ENCODE measurements around the gene PRR15. TPM values are rescaled to one million over a fixed set of nuclear protein-coding genes. Genes with fewer than 3 reads are reported as not detected.

Gene PRR15
- total RNA-seq, 2 donors from 2014 or later = not detected

GRCh38 chr7:29557954-29558353, 5.7 kb upstream of the PRR15 start:
- no peaks in the 10 kb centered on the region for H3K9me3 Mint-ChIP-seq
- no peak overlapping the region for H3K4me3 Mint-ChIP-seq
- H3K36me3 Mint-ChIP-seq (ENCODE audit: insufficient read depth in 2 of 2) = no peaks in the 10 kb centered on the region
- H3K27me3 Mint-ChIP-seq (ENCODE audit: low read depth) = peaks cover 47% of the 10 kb centered on the region
- DNase-seq (no peak), ATAC-seq (replicated peaks in 1 of 2) (no peak)
- no peaks in the 10 kb centered on the region for H3K4me1 Mint-ChIP-seq (ENCODE audit: low read depth)
- no peak overlapping the region for H3K27ac Mint-ChIP-seq

- Mint-ChIP-seq H3K27ac (no peak overlapping the region), H3K27me3 (ENCODE audit: low read depth) (peaks cover 77% of the 10 kb centered on the region), H3K4me3 (no peak overlapping the region), H3K9me3 (no peaks in the 10 kb centered on the region), H3K4me1 (ENCODE audit: low read depth) (peaks cover 21% of the 10 kb centered on the region), H3K36me3 (ENCODE audit: insufficient read depth in 2 of 2) (no peaks in the 10 kb centered on the region)
- DNase-seq (no peak), ATAC-seq (replicated peaks in 1 of 2) (no peak)
These were observed 2.4 kb upstream of the PRR15 start for GRCh38 chr7:29561271-29561670.

- no peak for ATAC-seq (replicated peaks in 1 of 2)
- peaks cover 84% of the 10 kb centered on the region for H3K27me3 Mint-ChIP-seq (ENCODE audit: low read depth)
- H3K9me3 Mint-ChIP-seq = no peaks in the 10 kb centered on the region
- no peak for DNase-seq
- H3K27ac Mint-ChIP-seq = no peak overlapping the region
- H3K4me1 Mint-ChIP-seq (ENCODE audit: low read depth) = peaks cover 21% of the 10 kb centered on the region
- H3K4me3 Mint-ChIP-seq = no peak overlapping the region
- no peaks in the 10 kb centered on the region for H3K36me3 Mint-ChIP-seq (ENCODE audit: insufficient read depth in 2 of 2)
These were observed 1.3 kb upstream of the PRR15 start for GRCh38 chr7:29562307-29562706.

- Mint-ChIP-seq H3K27ac (peak overlapping the region; percentile 72), H3K36me3 (ENCODE audit: insufficient read depth in 2 of 2) (no peaks in the 10 kb centered on the region), H3K9me3 (no peaks in the 10 kb centered on the region), H3K27me3 (ENCODE audit: low read depth) (peaks cover 90% of the 10 kb centered on the region), H3K4me1 (ENCODE audit: low read depth) (peaks cover 21% of the 10 kb centered on the region), H3K4me3 (peak overlapping the region; percentile 80 to 83)
- ATAC-seq (replicated peaks in 1 of 2) (peak in 1 of 2 donors; percentile 12), DNase-seq (no peak)
These were observed 1.0 kb downstream of the PRR15 start for GRCh38 chr7:29564496-29565223.

GRCh38 chr7:29565224-29565630, 1.6 kb downstream of the PRR15 start:
- H3K4me3 Mint-ChIP-seq = peak overlapping the region; percentile 80 to 83
- H3K4me1 Mint-ChIP-seq (ENCODE audit: low read depth) = peaks cover 21% of the 10 kb centered on the region
- no peak overlapping the region for H3K27ac Mint-ChIP-seq
- peaks cover 84% of the 10 kb centered on the region for H3K27me3 Mint-ChIP-seq (ENCODE audit: low read depth)
- DNase-seq (no peak), ATAC-seq (replicated peaks in 1 of 2) (no peak)
- H3K36me3 Mint-ChIP-seq (ENCODE audit: insufficient read depth in 2 of 2) = no peaks in the 10 kb centered on the region
- H3K9me3 Mint-ChIP-seq = no peaks in the 10 kb centered on the region

GRCh38 chr7:29565634-29565981, 2.0 kb downstream of the PRR15 start:
- DNase-seq (no peak), ATAC-seq (replicated peaks in 1 of 2) (no peak)
- H3K27ac Mint-ChIP-seq = no peak overlapping the region
- H3K36me3 Mint-ChIP-seq (ENCODE audit: insufficient read depth in 2 of 2) = no peaks in the 10 kb centered on the region
- H3K27me3 Mint-ChIP-seq (ENCODE audit: low read depth) = peaks cover 80% of the 10 kb centered on the region
- H3K9me3 Mint-ChIP-seq = no peaks in the 10 kb centered on the region
- peak overlapping the region; percentile 80 to 83 for H3K4me3 Mint-ChIP-seq
- peaks cover 21% of the 10 kb centered on the region for H3K4me1 Mint-ChIP-seq (ENCODE audit: low read depth)

GRCh38 chr7:29565982-29566746, 2.5 kb downstream of the PRR15 start:
- peaks cover 75% of the 10 kb centered on the region for H3K27me3 Mint-ChIP-seq (ENCODE audit: low read depth)
- H3K4me1 Mint-ChIP-seq (ENCODE audit: low read depth) = peaks cover 21% of the 10 kb centered on the region
- DNase-seq = no peak
- no peaks in the 10 kb centered on the region for H3K36me3 Mint-ChIP-seq (ENCODE audit: insufficient read depth in 2 of 2)
- H3K4me3 Mint-ChIP-seq = peak overlapping the region; percentile 80 to 83
- ATAC-seq (replicated peaks in 1 of 2) = peak; percentile 16 to 26
- H3K27ac Mint-ChIP-seq = no peak overlapping the region
- H3K9me3 Mint-ChIP-seq = no peaks in the 10 kb centered on the region

- no peaks in the 10 kb centered on the region for H3K36me3 Mint-ChIP-seq (ENCODE audit: insufficient read depth in 2 of 2)
- ATAC-seq (replicated peaks in 1 of 2) (no peak), DNase-seq (no peak)
- H3K4me3 Mint-ChIP-seq = peak overlapping the region in 1 of 2 donors; percentile 37
- no peak overlapping the region for H3K27ac Mint-ChIP-seq
- H3K4me1 Mint-ChIP-seq (ENCODE audit: low read depth) = peaks cover 21% of the 10 kb centered on the region
- peaks cover 65% of the 10 kb centered on the region for H3K27me3 Mint-ChIP-seq (ENCODE audit: low read depth)
- no peaks in the 10 kb centered on the region for H3K9me3 Mint-ChIP-seq
These were observed 3.5 kb downstream of the PRR15 start for GRCh38 chr7:29567174-29567573.

- no peak for DNase-seq
- ATAC-seq (replicated peaks in 1 of 2) = no peak
- Mint-ChIP-seq H3K27ac (no peak overlapping the region), H3K9me3 (peaks cover 0 to 1% of the 10 kb centered on the region in 2 donors), H3K27me3 (ENCODE audit: low read depth) (peaks cover 53% of the 10 kb centered on the region), H3K4me3 (no peak overlapping the region), H3K36me3 (ENCODE audit: insufficient read depth in 2 of 2) (no peaks in the 10 kb centered on the region), H3K4me1 (ENCODE audit: low read depth) (peaks cover 12% of the 10 kb centered on the region)
These were observed 6.0 kb downstream of the PRR15 start for GRCh38 chr7:29569648-29570047.

- no peak for ATAC-seq (replicated peaks in 1 of 2)
- Mint-ChIP-seq H3K9me3 (peaks cover 6 to 8% of the 10 kb centered on the region in 2 donors), H3K36me3 (ENCODE audit: insufficient read depth in 2 of 2) (peaks cover 0 to 3% of the 10 kb centered on the region in 2 donors), H3K4me1 (ENCODE audit: low read depth) (no peaks in the 10 kb centered on the region), H3K4me3 (no peak overlapping the region), H3K27ac (no peak overlapping the region), H3K27me3 (ENCODE audit: low read depth) (peaks cover 27% of the 10 kb centered on the region)
- no peak for DNase-seq
These were observed 8.9 kb downstream of the PRR15 start for GRCh38 chr7:29572558-29572957.

GRCh38 chr7:29573567-29573966, 9.9 kb downstream of the PRR15 start:
- ATAC-seq (replicated peaks in 1 of 2) = no peak
- DNase-seq = no peak
- Mint-ChIP-seq H3K27me3 (ENCODE audit: low read depth) (peaks cover 17% of the 10 kb centered on the region), H3K4me1 (ENCODE audit: low read depth) (no peaks in the 10 kb centered on the region), H3K9me3 (peaks cover 6 to 8% of the 10 kb centered on the region in 2 donors), H3K4me3 (no peak overlapping the region), H3K36me3 (ENCODE audit: insufficient read depth in 2 of 2) (peaks cover 0 to 3% of the 10 kb centered on the region in 2 donors), H3K27ac (no peak overlapping the region)

GRCh38 chr7:29574659-29575058, 11.0 kb downstream of the PRR15 start:
- DNase-seq (no peak), ATAC-seq (replicated peaks in 1 of 2) (no peak)
- Mint-ChIP-seq H3K4me3 (no peak overlapping the region), H3K27me3 (ENCODE audit: low read depth) (peaks cover 9% of the 10 kb centered on the region), H3K9me3 (peaks cover 6 to 8% of the 10 kb centered on the region in 2 donors), H3K27ac (no peak overlapping the region), H3K4me1 (ENCODE audit: low read depth) (no peaks in the 10 kb centered on the region), H3K36me3 (ENCODE audit: insufficient read depth in 2 of 2) (peaks cover 0 to 3% of the 10 kb centered on the region in 2 donors)

GRCh38 chr7:29587195-29587808, 23.7 kb downstream of the PRR15 start:
- no peak for DNase-seq
- Mint-ChIP-seq H3K9me3 (no peaks in the 10 kb centered on the region), H3K36me3 (ENCODE audit: insufficient read depth in 2 of 2) (no peaks in the 10 kb centered on the region), H3K4me1 (ENCODE audit: low read depth) (peaks cover 10% of the 10 kb centered on the region), H3K4me3 (no peak overlapping the region), H3K27me3 (ENCODE audit: low read depth) (peaks cover 9% of the 10 kb centered on the region), H3K27ac (no peak overlapping the region)
- ATAC-seq (replicated peaks in 1 of 2) = no peak

Data from activated T-cell treated with anti-CD3 and anti-CD28 coated beads, Interleukin-2, amount 50 U/mL, for 72 hours (primary cell).